ENCODE results near the gene VCAM1. TPM values are rescaled to one million over a fixed set of nuclear protein-coding genes. Genes with fewer than 3 reads are reported as not detected.

The VCAM1 gene
- total RNA-seq, 3 donors from 2014 or later (not counting 1 experiment from before 2014, with no cell fraction given): 0.12 to 0.15 TPM; not detected in 1

DNA sequence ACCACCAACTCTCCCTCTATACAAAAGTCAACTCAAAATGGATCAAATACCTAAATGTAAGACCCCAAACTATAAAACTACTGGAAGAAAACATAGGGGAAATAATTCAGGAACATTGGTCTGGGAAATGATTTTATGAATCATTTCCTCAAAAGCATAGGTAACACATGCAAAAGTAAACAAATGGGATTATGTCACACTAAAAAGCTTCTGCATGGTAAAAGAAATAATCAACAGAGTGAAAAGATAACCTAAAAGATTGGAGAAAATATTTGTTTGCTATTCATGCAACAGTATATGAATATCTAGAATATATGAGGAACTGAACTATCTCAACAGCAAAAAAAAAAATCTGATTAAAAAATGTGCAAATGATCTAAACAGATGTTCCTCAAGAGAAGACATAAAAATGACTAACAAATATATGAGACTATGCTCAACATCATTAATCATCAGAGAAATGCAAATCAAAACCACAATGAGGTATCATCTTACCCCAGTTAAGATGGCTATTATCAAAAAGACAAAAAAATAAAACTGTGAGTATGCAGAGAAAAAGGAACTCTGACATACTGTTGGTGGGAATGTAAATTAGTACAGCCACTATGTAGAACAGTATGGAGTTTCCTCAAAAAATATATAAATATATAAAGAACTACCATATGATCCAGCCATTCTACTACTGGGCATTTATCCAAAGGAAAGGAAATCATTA is 47.8 kb downstream of the VCAM1 start:
- TF ChIP-seq, protein P1, sequence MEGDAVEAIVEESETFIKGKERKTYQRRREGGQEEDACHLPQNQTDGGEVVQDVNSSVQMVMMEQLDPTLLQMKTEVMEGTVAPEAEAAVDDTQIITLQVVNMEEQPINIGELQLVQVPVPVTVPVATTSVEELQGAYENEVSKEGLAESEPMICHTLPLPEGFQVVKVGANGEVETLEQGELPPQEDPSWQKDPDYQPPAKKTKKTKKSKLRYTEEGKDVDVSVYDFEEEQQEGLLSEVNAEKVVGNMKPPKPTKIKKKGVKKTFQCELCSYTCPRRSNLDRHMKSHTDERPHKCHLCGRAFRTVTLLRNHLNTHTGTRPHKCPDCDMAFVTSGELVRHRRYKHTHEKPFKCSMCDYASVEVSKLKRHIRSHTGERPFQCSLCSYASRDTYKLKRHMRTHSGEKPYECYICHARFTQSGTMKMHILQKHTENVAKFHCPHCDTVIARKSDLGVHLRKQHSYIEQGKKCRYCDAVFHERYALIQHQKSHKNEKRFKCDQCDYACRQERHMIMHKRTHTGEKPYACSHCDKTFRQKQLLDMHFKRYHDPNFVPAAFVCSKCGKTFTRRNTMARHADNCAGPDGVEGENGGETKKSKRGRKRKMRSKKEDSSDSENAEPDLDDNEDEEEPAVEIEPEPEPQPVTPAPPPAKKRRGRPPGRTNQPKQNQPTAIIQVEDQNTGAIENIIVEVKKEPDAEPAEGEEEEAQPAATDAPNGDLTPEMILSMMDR (IDR thresholded peaks at IDR 0.05): no peak
- H3K4me1 Mint-ChIP-seq: no peaks in the 10 kb centered on the region
- H3K27me3 ChIP-seq (ENCODE audit: control insufficient read depth, insufficient read depth, low read length): no peaks in the 10 kb centered on the region
- H3K4me3 ChIP-seq (ENCODE audit: low read length): no peak overlapping the region
- no peaks in the 10 kb centered on the region for H3K4me1 ChIP-seq (ENCODE audit: control insufficient read depth, insufficient read depth, low read length)
- intact Hi-C loops (cut with micrococcal nuclease): no loop called here
- no peaks in the 10 kb centered on the region for H3K36me3 Mint-ChIP-seq
- no peaks in the 10 kb centered on the region for H3K9me3 ChIP-seq (ENCODE audit: control insufficient read depth, insufficient read depth, low read length)
- H3K27me3 Mint-ChIP-seq (ENCODE audit: low read depth in 2 of 2): peaks cover 5 to 16% of the 10 kb centered on the region in 2 donors
- H3K27ac ChIP-seq (ENCODE audit: low read length): no peak overlapping the region
- H3K36me3 ChIP-seq (ENCODE audit: control insufficient read depth, insufficient read depth, low read length): no peaks in the 10 kb centered on the region
- H3K9me3 Mint-ChIP-seq: no peaks in the 10 kb centered on the region
- no peak overlapping the region for H3K27ac Mint-ChIP-seq
- ATAC-seq (no peak), DNase-seq (no peak)
- no peak overlapping the region for H3K4me3 Mint-ChIP-seq

GRCh38 chr1:100769323-100769722 is 49.8 kb downstream of the VCAM1 start:
- WGBS (ENCODE audit: insufficient coverage): 100% methylated on average over 1 of the region's 2 CpGs
- intact Hi-C loops (cut with micrococcal nuclease): no loop called here
- DNase-seq (no peak), ATAC-seq (no peak)
- H3K27me3 ChIP-seq (ENCODE audit: control insufficient read depth, insufficient read depth, low read length): no peaks in the 10 kb centered on the region
- H3K27ac Mint-ChIP-seq: no peak overlapping the region
- H3K27ac ChIP-seq (ENCODE audit: low read length): no peak overlapping the region
- no peaks in the 10 kb centered on the region for H3K4me1 ChIP-seq (ENCODE audit: control insufficient read depth, insufficient read depth, low read length)
- no peaks in the 10 kb centered on the region for H3K4me1 Mint-ChIP-seq
- TF ChIP-seq, protein P1 (IDR thresholded peaks at IDR 0.05): no peak
- H3K36me3 ChIP-seq (ENCODE audit: control insufficient read depth, insufficient read depth, low read length): no peaks in the 10 kb centered on the region
- peaks cover 7 to 24% of the 10 kb centered on the region in 2 donors for H3K27me3 Mint-ChIP-seq (ENCODE audit: low read depth in 2 of 2)
- H3K9me3 Mint-ChIP-seq: no peaks in the 10 kb centered on the region
- no peaks in the 10 kb centered on the region for H3K36me3 Mint-ChIP-seq
- H3K4me3 Mint-ChIP-seq: no peak overlapping the region
- no peaks in the 10 kb centered on the region for H3K9me3 ChIP-seq (ENCODE audit: control insufficient read depth, insufficient read depth, low read length)
- no peak overlapping the region for H3K4me3 ChIP-seq (ENCODE audit: low read length)

DNA sequence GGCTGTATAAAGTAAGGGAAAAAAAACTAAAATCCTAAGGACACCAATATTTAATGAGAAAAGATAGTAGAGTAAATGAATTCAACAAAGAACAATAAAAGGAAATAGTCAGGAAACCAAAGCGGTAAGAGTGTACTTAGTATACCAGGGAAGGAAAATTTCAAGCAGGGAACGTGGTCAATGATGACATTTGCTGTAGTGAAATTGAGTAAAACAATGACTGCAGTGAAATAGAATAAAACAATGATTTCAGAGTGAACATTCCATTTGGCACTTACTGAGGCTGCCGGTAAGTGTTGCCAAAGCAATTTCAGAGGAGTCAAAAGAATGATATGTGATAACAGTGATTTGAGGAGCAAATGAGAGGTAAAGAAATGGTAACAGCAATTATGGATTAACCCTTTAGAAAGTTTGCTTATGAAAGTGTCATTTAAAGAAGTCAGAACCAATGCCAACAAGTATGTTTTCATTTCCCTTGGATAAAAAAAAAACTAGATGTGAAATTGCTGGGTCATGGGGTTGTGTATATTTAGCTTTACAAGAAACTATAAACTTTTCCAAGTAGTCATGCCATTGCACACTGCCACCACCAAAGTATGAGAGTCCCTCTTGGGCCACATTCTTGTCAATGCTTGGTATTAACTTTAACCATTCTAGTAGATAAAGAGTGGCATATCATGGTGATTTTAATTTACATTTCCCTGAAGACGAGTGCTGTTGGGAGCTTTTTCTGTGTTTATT is 50.5 kb downstream of the VCAM1 start:
- Mint-ChIP-seq H3K27ac (no peak overlapping the region), H3K9me3 (no peaks in the 10 kb centered on the region), H3K4me1 (no peaks in the 10 kb centered on the region), H3K27me3 (ENCODE audit: low read depth in 2 of 2) (peaks cover 7 to 19% of the 10 kb centered on the region in 2 donors), H3K36me3 (no peaks in the 10 kb centered on the region), H3K4me3 (no peak overlapping the region)
- TF ChIP-seq, protein P1 (IDR thresholded peaks at IDR 0.05): no peak
- Histone ChIP-seq H3K36me3 (ENCODE audit: control insufficient read depth, insufficient read depth, low read length) (no peaks in the 10 kb centered on the region), H3K4me1 (ENCODE audit: control insufficient read depth, insufficient read depth, low read length) (no peaks in the 10 kb centered on the region), H3K27me3 (ENCODE audit: control insufficient read depth, insufficient read depth, low read length) (no peaks in the 10 kb centered on the region), H3K27ac (ENCODE audit: low read length) (no peak overlapping the region), H3K9me3 (ENCODE audit: control insufficient read depth, insufficient read depth, low read length) (no peaks in the 10 kb centered on the region), H3K4me3 (ENCODE audit: low read length) (no peak overlapping the region)
- DNase-seq (no peak), ATAC-seq (no peak)
- 54% methylated on average over 3 of the region's 4 CpGs for WGBS (ENCODE audit: insufficient coverage)
- intact Hi-C loops (cut with micrococcal nuclease): no loop called here

Measured in natural killer cell (primary cell).